OCI-LY1 (cell line): ENCODE results near the gene PABPN1L.

Source experiments
- H2AFZ ChIP-seq: fragments of 200-600 bp; sonication (generic), shearing (Covaris generic); 2 replicates; pipeline ENCODE4 v1.6.0; 2014; ENCODE audit warnings: antibody characterized with exemption, mild to moderate bottlenecking, low read length
- H3F3A ChIP-seq: fragments of 200-600 bp; sonication (generic), shearing (Covaris generic); 2 replicates; pipeline ENCODE4 v1.6.0; 2014; ENCODE audit warnings: mild to moderate bottlenecking, antibody characterized with exemption, low read length, moderate library complexity; ENCODE audit not compliant: insufficient read depth
- H3K27ac ChIP-seq: fragments of 200-600 bp; sonication (generic); 2 replicates; pipeline ENCODE4 v1.5.1; 2014; ENCODE audit warnings: low read length, mixed run types, mild to moderate bottlenecking, low read depth; ENCODE audit not compliant: poor library complexity, severe bottlenecking
- H3K27me3 ChIP-seq: fragments of 200-600 bp; sonication (generic); 2 replicates; pipeline ENCODE4 v1.6.0; 2014; ENCODE audit warnings: antibody characterized with exemption, mild to moderate bottlenecking, low read length, moderate library complexity; ENCODE audit not compliant: insufficient read depth
- H3K36me3 ChIP-seq: fragments of 200-600 bp; sonication (generic); 2 replicates; pipeline ENCODE4 v1.6.1; 2014; ENCODE audit warnings: mild to moderate bottlenecking, antibody characterized with exemption, low read length, moderate library complexity, mixed read lengths; ENCODE audit not compliant: insufficient read depth
- H3K4me1 ChIP-seq: fragments of 200-600 bp; sonication (generic); 2 replicates; pipeline ENCODE4 v1.5.1; 2014; ENCODE audit warnings: mild to moderate bottlenecking, low read length, moderate library complexity; ENCODE audit not compliant: insufficient read depth, severe bottlenecking
- H3K4me2 ChIP-seq: fragments of 200-600 bp; sonication (generic), shearing (Covaris generic); 2 replicates; pipeline ENCODE4 v1.6.1; 2014; ENCODE audit warnings: low read length
- H3K4me3 ChIP-seq: fragments of 200-600 bp; sonication (generic); 2 replicates; pipeline ENCODE4 v1.5.1; 2014; ENCODE audit warnings: low read length, low read depth, mild to moderate bottlenecking, mixed read lengths; ENCODE audit not compliant: poor library complexity, severe bottlenecking
- H3K79me2 ChIP-seq: fragments of 200-600 bp; shearing (Covaris generic); 2 replicates; pipeline ENCODE4 v1.6.1; 2016; ENCODE audit warnings: mixed run types, low read length, mixed read lengths; ENCODE audit not compliant: insufficient read depth
- H3K9ac ChIP-seq: fragments of 200-600 bp; sonication (generic), shearing (Covaris generic); 2 replicates; pipeline ENCODE4 v1.6.1; 2014; ENCODE audit warnings: mild to moderate bottlenecking, low read length, mixed read lengths
- H3K9me2 ChIP-seq: fragments of 200-600 bp; sonication (generic), shearing (Covaris generic); 2 replicates; pipeline ENCODE4 v1.6.1; 2014; ENCODE audit warnings: low read depth, mild to moderate bottlenecking, low read length, mixed read lengths
- H3K9me3 ChIP-seq: fragments of 200-600 bp; shearing (Covaris generic); 2 replicates; pipeline ENCODE4 v1.6.1; 2014; ENCODE audit warnings: low read length, mixed read lengths
- H4K20me1 ChIP-seq: fragments of 200-600 bp; sonication (generic), shearing (Covaris generic); 2 replicates; pipeline ENCODE4 v1.6.0; 2016; ENCODE audit warnings: mild to moderate bottlenecking, low read length; ENCODE audit not compliant: insufficient read depth
- EZH2 ChIP-seq: fragments of 200-600 bp; sonication (generic), shearing (Covaris generic); IDR thresholded peaks from 2 replicates; pipeline ENCODE4 v1.8.0; 2017; ENCODE audit warnings: borderline replicate concordance, mixed run types, mild to moderate bottlenecking, antibody characterized with exemption, low read length, moderate library complexity, mixed read lengths
- TF ChIP-seq, protein P1 (sequence below): fragments of 200-600 bp; sonication (generic), shearing (Covaris generic); IDR thresholded peaks from 2 replicates; pipeline ENCODE4 v1.5.1; 2017; ENCODE audit warnings: mild to moderate bottlenecking, antibody characterized with exemption, low read length, moderate library complexity, mixed read lengths

PABPN1L gene

DNA sequence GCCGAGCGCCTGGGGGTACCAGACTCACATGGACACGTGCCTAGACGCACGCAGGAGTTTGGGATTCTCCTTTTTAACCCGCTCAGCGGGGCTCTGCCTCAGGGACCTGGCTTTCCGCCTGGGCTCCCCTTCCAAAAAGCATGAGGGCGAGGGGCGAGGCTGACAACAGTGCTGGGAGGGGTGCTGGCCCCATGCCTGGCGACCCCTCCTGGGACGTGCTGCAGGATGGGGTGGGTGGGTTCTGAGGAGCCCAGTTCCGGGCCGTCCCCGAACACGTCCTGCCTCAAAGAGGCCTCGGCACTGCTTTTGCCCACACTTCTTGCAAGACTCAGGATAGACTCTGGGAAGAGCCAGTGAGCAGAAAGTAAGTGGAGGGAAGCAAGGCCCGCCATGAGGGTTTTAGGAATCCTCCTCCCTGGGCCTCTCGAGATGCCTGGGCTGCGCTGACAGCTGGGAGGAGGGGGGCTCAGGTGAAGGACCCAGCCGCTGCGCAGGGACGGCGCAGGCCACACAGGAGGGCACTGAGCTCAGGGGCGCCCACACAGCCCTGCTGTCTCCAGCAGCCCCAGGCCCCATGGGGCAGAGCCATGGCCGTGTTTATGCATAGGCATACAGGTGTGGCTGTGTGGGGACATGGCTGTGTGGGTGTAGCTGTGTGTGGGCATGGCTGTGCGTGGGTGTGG, 15.4 kb upstream of the PABPN1L start:
- Histone ChIP-seq H3K9ac (no peak overlapping the region), H3K4me2 (no peak overlapping the region), H3K9me3 (no peaks in the 10 kb centered on the region), H3K27ac (no peak overlapping the region), H3K4me1 (no peaks in the 10 kb centered on the region), H4K20me1 (no peaks in the 10 kb centered on the region), H3K27me3 (no peaks in the 10 kb centered on the region), H3K4me3 (no peak overlapping the region), H3F3A (no peaks in the 10 kb centered on the region), H2AFZ (no peak overlapping the region), H3K36me3 (peaks cover 26% of the 10 kb centered on the region), H3K79me2 (no peaks in the 10 kb centered on the region), H3K9me2 (no peaks in the 10 kb centered on the region)
- TF ChIP-seq, protein P1, sequence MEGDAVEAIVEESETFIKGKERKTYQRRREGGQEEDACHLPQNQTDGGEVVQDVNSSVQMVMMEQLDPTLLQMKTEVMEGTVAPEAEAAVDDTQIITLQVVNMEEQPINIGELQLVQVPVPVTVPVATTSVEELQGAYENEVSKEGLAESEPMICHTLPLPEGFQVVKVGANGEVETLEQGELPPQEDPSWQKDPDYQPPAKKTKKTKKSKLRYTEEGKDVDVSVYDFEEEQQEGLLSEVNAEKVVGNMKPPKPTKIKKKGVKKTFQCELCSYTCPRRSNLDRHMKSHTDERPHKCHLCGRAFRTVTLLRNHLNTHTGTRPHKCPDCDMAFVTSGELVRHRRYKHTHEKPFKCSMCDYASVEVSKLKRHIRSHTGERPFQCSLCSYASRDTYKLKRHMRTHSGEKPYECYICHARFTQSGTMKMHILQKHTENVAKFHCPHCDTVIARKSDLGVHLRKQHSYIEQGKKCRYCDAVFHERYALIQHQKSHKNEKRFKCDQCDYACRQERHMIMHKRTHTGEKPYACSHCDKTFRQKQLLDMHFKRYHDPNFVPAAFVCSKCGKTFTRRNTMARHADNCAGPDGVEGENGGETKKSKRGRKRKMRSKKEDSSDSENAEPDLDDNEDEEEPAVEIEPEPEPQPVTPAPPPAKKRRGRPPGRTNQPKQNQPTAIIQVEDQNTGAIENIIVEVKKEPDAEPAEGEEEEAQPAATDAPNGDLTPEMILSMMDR: no peak
- TF ChIP-seq EZH2: no peak

DNA sequence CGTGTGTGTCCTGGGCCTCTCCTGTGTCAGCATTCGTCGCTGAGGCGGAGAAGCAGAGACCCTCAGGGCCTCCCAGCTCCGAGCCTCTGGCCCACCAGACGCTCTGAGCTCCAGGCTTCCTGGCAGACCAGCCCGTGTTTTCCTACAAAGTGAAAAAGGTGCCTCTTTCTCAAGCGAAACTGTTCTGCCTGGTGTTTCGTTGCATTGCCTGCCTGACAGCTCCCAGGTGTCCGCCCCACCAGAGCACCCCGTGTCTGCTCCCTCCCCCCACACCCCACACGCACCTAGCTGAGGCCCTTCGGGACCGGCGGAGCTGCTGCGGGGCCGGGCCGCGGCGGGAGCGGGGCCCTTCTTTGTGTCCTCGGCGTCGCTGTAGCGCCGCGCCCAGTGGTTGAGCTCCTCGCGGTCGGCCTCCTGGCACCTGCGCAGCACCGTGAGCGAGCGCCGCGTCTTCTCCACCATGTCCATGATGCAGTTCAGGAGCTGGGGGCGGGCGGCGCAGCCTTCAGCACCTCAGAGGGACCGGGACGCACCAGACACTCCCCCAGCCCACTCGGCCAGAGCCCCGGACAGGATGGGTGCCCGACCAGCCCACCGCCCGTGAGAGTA, 14.7 kb upstream of the PABPN1L start:
- Histone ChIP-seq H2AFZ (no peak overlapping the region), H3K4me3 (no peak overlapping the region), H3K4me1 (no peaks in the 10 kb centered on the region), H4K20me1 (no peaks in the 10 kb centered on the region), H3K9me2 (no peaks in the 10 kb centered on the region), H3K4me2 (no peak overlapping the region), H3K79me2 (no peaks in the 10 kb centered on the region), H3K9me3 (no peaks in the 10 kb centered on the region), H3F3A (no peaks in the 10 kb centered on the region), H3K27me3 (no peaks in the 10 kb centered on the region), H3K27ac (no peak overlapping the region), H3K36me3 (peaks cover 30% of the 10 kb centered on the region), H3K9ac (no peak overlapping the region)
- no peak for TF ChIP-seq EZH2

DNA sequence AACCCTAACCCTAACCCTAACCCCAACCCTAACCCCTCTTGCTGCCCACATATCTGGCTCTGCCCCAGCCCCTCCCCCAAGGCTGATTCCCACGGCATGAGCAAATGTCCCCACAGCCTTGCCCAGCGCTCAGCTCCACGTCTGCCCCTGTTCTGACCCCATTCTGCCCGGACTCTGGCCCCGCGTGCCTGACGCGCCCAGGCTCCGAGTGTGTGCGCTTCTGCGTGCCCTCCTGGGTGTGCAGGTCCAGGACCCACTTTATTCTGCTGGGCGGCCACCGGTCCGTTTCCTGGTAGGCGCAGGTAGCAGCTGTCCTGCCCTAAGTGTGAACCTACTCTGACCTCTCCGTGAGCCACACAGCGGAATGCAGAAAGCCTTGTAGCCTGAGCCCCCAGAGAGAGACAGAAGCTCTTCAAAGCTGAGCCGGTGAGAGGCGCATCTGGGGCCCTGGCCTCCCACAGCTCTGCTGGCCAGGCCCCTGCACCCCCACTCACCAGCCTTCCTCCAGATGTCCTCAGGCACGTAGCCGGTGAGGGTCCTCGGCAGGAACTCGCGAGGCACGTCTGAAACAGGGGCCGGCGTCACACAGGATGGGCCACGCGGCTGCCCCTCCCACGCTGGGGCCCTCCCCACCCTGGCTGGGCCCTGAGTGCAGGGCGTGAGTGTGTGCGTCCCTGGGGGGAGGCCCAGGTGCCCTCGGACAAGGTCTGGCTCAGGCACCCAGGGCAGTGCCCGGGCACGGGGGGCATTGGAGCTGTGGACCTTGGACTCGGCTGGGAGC, 14.0 kb upstream of the PABPN1L start:
- Histone ChIP-seq H3K9me2 (no peaks in the 10 kb centered on the region), H3K27me3 (no peaks in the 10 kb centered on the region), H3K4me1 (no peaks in the 10 kb centered on the region), H2AFZ (no peak overlapping the region), H3K4me3 (no peak overlapping the region), H3F3A (no peaks in the 10 kb centered on the region), H3K9ac (no peak overlapping the region), H3K9me3 (no peaks in the 10 kb centered on the region), H3K27ac (no peak overlapping the region), H4K20me1 (no peaks in the 10 kb centered on the region), H3K79me2 (no peaks in the 10 kb centered on the region), H3K4me2 (no peak overlapping the region), H3K36me3 (peaks cover 30% of the 10 kb centered on the region)
- TF ChIP-seq, protein P1: no peak
- TF ChIP-seq EZH2: no peak
